HFFc6 (cell line): Measurements from ENCODE around the gene DDX27. TPM values are rescaled to one million over a fixed set of nuclear protein-coding genes. Genes with fewer than 3 reads are reported as not detected.

ENCODE experiments used
- DNase-seq: peaks from one replicate; pipeline ENCODE4 v3.0.0-alpha.2; 2018
- H3K27ac Mint-ChIP-seq: 2 replicates; pipeline ENCODE4 v1.8.0; 2020; ENCODE audit warnings: mild to moderate bottlenecking, mixed read lengths
- H3K27me3 Mint-ChIP-seq: 2 replicates; pipeline ENCODE4 v1.8.0; 2021; ENCODE audit warnings: mild to moderate bottlenecking, moderate library complexity, mixed read lengths; ENCODE audit not compliant: insufficient read depth
- H3K36me3 Mint-ChIP-seq: 2 replicates; pipeline ENCODE4 v1.8.0; 2021; ENCODE audit warnings: low read depth, mixed read lengths
- H3K4me1 Mint-ChIP-seq: 2 replicates; pipeline ENCODE4 v1.8.0; 2020; ENCODE audit warnings: low read depth, mixed read lengths
- H3K4me3 Mint-ChIP-seq: 2 replicates; pipeline ENCODE4 v1.8.0; 2020; ENCODE audit warnings: mild to moderate bottlenecking, moderate library complexity, mixed read lengths
- H3K9me3 Mint-ChIP-seq: 2 replicates; pipeline ENCODE4 v1.8.0; 2020; ENCODE audit warnings: mild to moderate bottlenecking, mixed read lengths
- total RNA-seq, 6 experiments: library from RNA; stranded (reverse); fragmentation: NEBNext Ultra II Directional; extraction: Animal tissue kit (Norgen Biotek cat#: 25700); gene quantifications; 2 replicates in 1 of 6; 3 replicates in 5 of 6; pipeline ENCODE4 v1.2.3, GENCODE V29; 2021
- TF ChIP-seq, protein P1 (sequence below): fragments of 200-600 bp; sonication (generic); IDR thresholded peaks from 2 replicates; pipeline ENCODE4 v1.5.0; 2021; ENCODE audit warnings: antibody characterized with exemption, mild to moderate bottlenecking

Gene DDX27
- total RNA-seq, 6 experiments from 2014 or later: 26.8 to 32.2 (median 30.5) TPM

DNA sequence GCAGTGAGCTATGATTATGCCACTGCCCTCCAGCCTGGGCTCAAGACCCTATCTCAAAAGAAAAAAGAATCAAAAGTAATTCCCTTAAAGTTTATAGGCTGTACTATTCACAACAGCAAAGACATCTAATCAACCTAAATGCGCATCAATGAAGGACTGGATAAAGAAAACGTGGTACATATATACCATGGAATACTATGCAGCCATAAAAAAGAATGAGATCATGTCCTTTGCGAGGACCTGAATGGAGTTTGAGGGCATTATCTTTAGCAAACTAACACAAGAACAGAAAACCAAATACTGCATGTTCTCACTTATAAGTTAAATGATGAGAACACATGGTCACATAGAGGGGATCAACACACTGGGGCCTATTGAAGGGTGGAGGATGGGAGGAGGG lies 42.0 kb downstream of the DDX27 start:
- no peak overlapping the region for H3K27ac Mint-ChIP-seq
- no peak overlapping the region for H3K4me3 Mint-ChIP-seq

GRCh38 chr20:49262444-49262843 lies 43.2 kb downstream of the DDX27 start:
- TF ChIP-seq, protein P1, sequence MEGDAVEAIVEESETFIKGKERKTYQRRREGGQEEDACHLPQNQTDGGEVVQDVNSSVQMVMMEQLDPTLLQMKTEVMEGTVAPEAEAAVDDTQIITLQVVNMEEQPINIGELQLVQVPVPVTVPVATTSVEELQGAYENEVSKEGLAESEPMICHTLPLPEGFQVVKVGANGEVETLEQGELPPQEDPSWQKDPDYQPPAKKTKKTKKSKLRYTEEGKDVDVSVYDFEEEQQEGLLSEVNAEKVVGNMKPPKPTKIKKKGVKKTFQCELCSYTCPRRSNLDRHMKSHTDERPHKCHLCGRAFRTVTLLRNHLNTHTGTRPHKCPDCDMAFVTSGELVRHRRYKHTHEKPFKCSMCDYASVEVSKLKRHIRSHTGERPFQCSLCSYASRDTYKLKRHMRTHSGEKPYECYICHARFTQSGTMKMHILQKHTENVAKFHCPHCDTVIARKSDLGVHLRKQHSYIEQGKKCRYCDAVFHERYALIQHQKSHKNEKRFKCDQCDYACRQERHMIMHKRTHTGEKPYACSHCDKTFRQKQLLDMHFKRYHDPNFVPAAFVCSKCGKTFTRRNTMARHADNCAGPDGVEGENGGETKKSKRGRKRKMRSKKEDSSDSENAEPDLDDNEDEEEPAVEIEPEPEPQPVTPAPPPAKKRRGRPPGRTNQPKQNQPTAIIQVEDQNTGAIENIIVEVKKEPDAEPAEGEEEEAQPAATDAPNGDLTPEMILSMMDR: no peak
- Mint-ChIP-seq H3K4me1 (peaks cover 12% of the 10 kb centered on the region), H3K9me3 (no peaks in the 10 kb centered on the region), H3K4me3 (no peak overlapping the region), H3K27me3 (no peaks in the 10 kb centered on the region), H3K27ac (no peak overlapping the region), H3K36me3 (peaks cover 36% of the 10 kb centered on the region)
- no peak for DNase-seq

More for the DNA sequence above, 42.0 kb downstream of the DDX27 start:
- TF ChIP-seq, protein P1: no peak
- Mint-ChIP-seq H3K9me3 (no peaks in the 10 kb centered on the region), H3K4me1 (peaks cover 5% of the 10 kb centered on the region; the same call in 1 of the 2 replicates), H3K36me3 (peaks cover 36% of the 10 kb centered on the region), H3K27me3 (no peaks in the 10 kb centered on the region)
- no peak for DNase-seq

- Mint-ChIP-seq H3K9me3 (0 out of 2 replicates have a peak, but pooled peaks cover 3% of the 10 kb centered on the region), H3K27ac (no peak overlapping the region), H3K36me3 (peaks cover 65% of the 10 kb centered on the region), H3K4me1 (peaks cover 41% of the 10 kb centered on the region), H3K4me3 (no peak overlapping the region), H3K27me3 (no peaks in the 10 kb centered on the region)
- DNase-seq: no peak
- TF ChIP-seq, protein P1: no peak
These were observed 48.1 kb downstream of the DDX27 start for GRCh38 chr20:49267327-49267726.

- Mint-ChIP-seq H3K27ac (peak overlapping the region; percentile 50), H3K4me3 (peak overlapping the region; percentile 76), H3K9me3 (0 out of 2 replicates have a peak, but pooled peaks cover 3% of the 10 kb centered on the region), H3K36me3 (peaks cover 60% of the 10 kb centered on the region), H3K27me3 (no peaks in the 10 kb centered on the region), H3K4me1 (peaks cover 41% of the 10 kb centered on the region)
- TF ChIP-seq, protein P1: 0 out of 2 replicates have a peak, but pooled peaks have one; percentile 14
- DNase-seq: peak; percentile 79
These were observed 49.6 kb downstream of the DDX27 start for GRCh38 chr20:49268600-49269365.

DNA sequence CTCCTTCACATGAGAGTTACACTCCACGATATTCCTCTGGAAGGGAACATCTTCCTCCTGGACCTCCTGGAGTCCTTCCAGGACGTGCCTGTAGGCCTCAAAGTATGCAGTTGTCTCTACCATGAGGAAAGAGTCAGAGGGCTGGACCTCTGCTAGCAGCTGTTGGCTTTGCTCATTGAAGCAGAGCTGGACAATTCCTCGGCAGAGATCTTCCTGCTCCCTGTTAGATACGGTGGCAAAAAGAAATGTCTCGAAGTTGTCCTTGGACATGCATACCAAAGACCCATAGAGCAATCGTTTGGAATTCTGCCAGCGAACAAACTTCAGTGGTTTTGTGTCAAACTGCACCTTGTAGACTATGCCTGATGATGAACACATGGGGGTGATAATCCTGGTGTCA lies 51.0 kb downstream of the DDX27 start:
- TF ChIP-seq, protein P1: no peak

More for the DNA sequence above, 51.0 kb downstream of the DDX27 start:
- DNase-seq: no peak
- Mint-ChIP-seq H3K36me3 (peaks cover 51% of the 10 kb centered on the region), H3K9me3 (0 out of 2 replicates have a peak, but pooled peaks cover 3% of the 10 kb centered on the region), H3K4me3 (peak overlapping the region; percentile 37; the same call in 1 of the 2 replicates), H3K4me1 (peaks cover 43% of the 10 kb centered on the region), H3K27ac (peak overlapping the region; percentile 36; the same call in 1 of the 2 replicates), H3K27me3 (no peaks in the 10 kb centered on the region)
